Gastrocnemius medialis (tissue), 4 donors: ENCODE results near the gene IL37.

Source experiments
- POLR2A ChIP-seq, 2 donors: fragments of 450-650 bp; IDR thresholded peaks; one replicate each; pipeline ENCODE4 v1.6.1; 2017; ENCODE audit warnings: antibody characterized with exemption in 2 of 2, mild to moderate bottlenecking in 2 of 2, moderate library complexity in 2 of 2
- TF ChIP-seq, protein P1 (sequence below), 5 experiments: fragments of 450-650 bp in 3 of 5; fragments of 200-600 bp in 2 of 5; sonication (generic) in 2 of 5; IDR thresholded peaks in 4 of 5; conservative IDR thresholded peaks in 1 of 5; 1 replicate in 4 of 5; 2 replicates in 1 of 5; pipeline ENCODE4 v1.5.1; 2016 to 2019; ENCODE audit warnings: antibody characterized with exemption in 5 of 5, mild to moderate bottlenecking in 3 of 5, moderate library complexity in 3 of 5

DNA sequence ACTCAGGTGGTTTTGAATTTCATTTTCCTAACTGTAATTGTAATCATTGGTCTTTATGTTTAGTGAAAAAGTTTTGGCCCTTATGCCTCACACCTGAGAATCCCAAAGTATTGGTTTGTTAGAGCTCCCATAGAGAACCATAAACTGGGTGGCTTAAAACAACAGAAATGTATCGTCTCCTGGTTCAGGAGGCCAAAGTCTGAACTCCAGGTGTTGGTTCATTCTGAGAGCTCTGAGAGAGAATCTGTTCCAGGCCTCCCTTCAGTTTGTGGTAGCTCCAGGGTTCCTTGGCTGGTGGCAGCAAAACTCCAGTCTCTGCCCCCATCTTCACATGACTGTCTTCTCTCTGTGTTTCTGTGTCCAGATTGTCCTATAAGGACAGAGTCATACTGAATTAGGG lies 11.0 kb downstream of the IL37 start:
- TF ChIP-seq, protein P1, sequence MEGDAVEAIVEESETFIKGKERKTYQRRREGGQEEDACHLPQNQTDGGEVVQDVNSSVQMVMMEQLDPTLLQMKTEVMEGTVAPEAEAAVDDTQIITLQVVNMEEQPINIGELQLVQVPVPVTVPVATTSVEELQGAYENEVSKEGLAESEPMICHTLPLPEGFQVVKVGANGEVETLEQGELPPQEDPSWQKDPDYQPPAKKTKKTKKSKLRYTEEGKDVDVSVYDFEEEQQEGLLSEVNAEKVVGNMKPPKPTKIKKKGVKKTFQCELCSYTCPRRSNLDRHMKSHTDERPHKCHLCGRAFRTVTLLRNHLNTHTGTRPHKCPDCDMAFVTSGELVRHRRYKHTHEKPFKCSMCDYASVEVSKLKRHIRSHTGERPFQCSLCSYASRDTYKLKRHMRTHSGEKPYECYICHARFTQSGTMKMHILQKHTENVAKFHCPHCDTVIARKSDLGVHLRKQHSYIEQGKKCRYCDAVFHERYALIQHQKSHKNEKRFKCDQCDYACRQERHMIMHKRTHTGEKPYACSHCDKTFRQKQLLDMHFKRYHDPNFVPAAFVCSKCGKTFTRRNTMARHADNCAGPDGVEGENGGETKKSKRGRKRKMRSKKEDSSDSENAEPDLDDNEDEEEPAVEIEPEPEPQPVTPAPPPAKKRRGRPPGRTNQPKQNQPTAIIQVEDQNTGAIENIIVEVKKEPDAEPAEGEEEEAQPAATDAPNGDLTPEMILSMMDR (IDR thresholded peaks at IDR 0.05 in 4 of 5, conservative IDR thresholded peaks at IDR 0.05 in 1 of 5): no peak
- no peak for TF ChIP-seq POLR2A (IDR thresholded peaks at IDR 0.05)
